HepG2 (cell line): ENCODE results near the gene PIP5K1A. TPM values are rescaled to one million over a fixed set of nuclear protein-coding genes. Genes with fewer than 3 reads are reported as not detected.

Experiments used
- ATAC-seq: fragments of 200-7000 bp; cut with Tn5 transposase; 3 replicates; pipeline ENCODE4 v1.9.1; 2020; ENCODE audit warnings: mild to moderate bottlenecking, moderate library complexity
- BruUV-seq: library from RNA; stranded (reverse); fragments of 400-500 nt; replicated peaks from 2 replicates; lab custom pipeline; 2021; lab: Mats Ljungman, UMichigan
- CTCF ChIA-PET: fragments of 300-600 bp; formaldehyde crosslinking; extraction: SDS; loops from one replicate; lab custom pipeline; 2021; ENCODE audit warnings: low total read pairs, inconsistent platforms, low intra/inter-chr PET ratio; lab: Yijun Ruan, JAX
- POLR2A ChIA-PET: fragments of 350-600 bp; sonication (Branson Sonifier 250); formaldehyde crosslinking; loops from one replicate; lab custom pipeline; 2020; ENCODE audit warnings: antibody characterized with exemption, inconsistent platforms; lab: Yijun Ruan, JAX
- DNase-seq: peaks from one replicate; pipeline ENCODE4 v3.0.0-alpha.2; 2015; ENCODE audit warnings: low spot score
- FAIRE-seq: peaks from 3 replicates; lab custom pipeline; 2011; peaks lifted over from hg19 to GRCh38; lab: Jason Lieb, UNC
- H2AFZ ChIP-seq: one replicate; pipeline ENCODE4 v1.6.1; 2011; ENCODE audit warnings: low read length, inconsistent platforms
- H3K27ac ChIP-seq: fragments of 300-600 bp; 3 replicates; pipeline ENCODE4 v1.8.0; 2011; ENCODE audit warnings: mixed run types, mild to moderate bottlenecking, mixed read lengths, low read length, inconsistent platforms; ENCODE audit not compliant: insufficient read depth; ENCODE audit errors: extremely low read length
- H3K27me3 ChIP-seq, 2 experiments: fragments of 200-600 bp in 1 of 2; 2 replicates in 1 of 2; 3 replicates in 1 of 2; pipeline versions ENCODE4 v1.6.0 to v1.8.0; 2011; ENCODE audit warnings: low read length in 2 of 2, mild to moderate bottlenecking in 2 of 2, moderate library complexity in 2 of 2, inconsistent platforms in 1 of 2; ENCODE audit not compliant: insufficient read depth in 2 of 2, control insufficient read depth in 1 of 2
- H3K36me3 ChIP-seq, 2 experiments: fragments of 200-600 bp in 1 of 2; replicated peaks in 1 of 2; 2 replicates in 1 of 2; 3 replicates in 1 of 2; pipeline versions ENCODE4 v1.5.1 to v1.8.0; 2011; ENCODE audit warnings: low read length in 2 of 2, inconsistent platforms in 1 of 2; ENCODE audit not compliant: insufficient read depth in 2 of 2, control insufficient read depth in 1 of 2
- H3K4me1 ChIP-seq: 2 replicates; pipeline ENCODE4 v1.5.1; 2012; ENCODE audit warnings: low read length, inconsistent platforms; ENCODE audit not compliant: insufficient read depth
- H3K4me2 ChIP-seq: 2 replicates; pipeline ENCODE4 v1.6.0; 2011; ENCODE audit warnings: low read depth, low read length, inconsistent platforms
- H3K4me3 ChIP-seq, 3 experiments: fragments of 200-600 bp in 1 of 3; sonication (generic), shearing (Covaris generic) in 1 of 3; replicated peaks in 1 of 3; 2 replicates each; pipeline ENCODE4 v1.5.1; 2011 to 2016; ENCODE audit warnings: low read length in 3 of 3, inconsistent platforms in 2 of 3, low read depth in 2 of 3, mild to moderate bottlenecking in 2 of 3, control low read depth in 1 of 3, mixed read lengths in 1 of 3; ENCODE audit not compliant: insufficient read depth in 1 of 3
- H3K79me2 ChIP-seq: one replicate; pipeline ENCODE4 v1.6.1; 2011; ENCODE audit warnings: low read length, inconsistent platforms; ENCODE audit not compliant: insufficient read depth
- H3K9ac ChIP-seq: 2 replicates; pipeline ENCODE4 v1.6.0; 2011; ENCODE audit warnings: mild to moderate bottlenecking, low read depth, low read length, inconsistent platforms; ENCODE audit not compliant: insufficient read depth
- H3K9me3 ChIP-seq: 2 replicates; pipeline ENCODE4 v1.5.1; 2012; ENCODE audit warnings: mild to moderate bottlenecking, low read length
- H4K20me1 ChIP-seq: 2 replicates; pipeline ENCODE4 v1.6.0; 2011; ENCODE audit warnings: inconsistent platforms, mild to moderate bottlenecking, low read length, moderate library complexity; ENCODE audit not compliant: insufficient read depth
- CREM ChIP-seq, 2 experiments: sonication (generic) in 1 of 2; formaldehyde crosslinking in 1 of 2; IDR thresholded peaks; 2 replicates each; pipeline versions ENCODE4 v1.4.0 to v1.6.1; 2016 to 2020; ENCODE audit warnings: antibody characterized with exemption in 1 of 2, mild to moderate bottlenecking in 1 of 2, missing genetic modification reagents in 1 of 2
- EZH2 ChIP-seq: conservative IDR thresholded peaks from 2 replicates; pipeline ENCODE4 v1.6.1; 2012; ENCODE audit warnings: mild to moderate bottlenecking, low read depth, low read length, moderate library complexity
- GTF3A ChIP-seq: sonication (generic); formaldehyde crosslinking; conservative IDR thresholded peaks from 2 replicates; pipeline ENCODE4 v1.4.0; 2020; ENCODE audit warnings: mild to moderate bottlenecking, missing genetic modification reagents
- HCFC1 ChIP-seq: fragments of 150-350 bp; IDR thresholded peaks from 2 replicates; pipeline ENCODE4 v1.6.1; 2014; ENCODE audit warnings: low read depth, low read length
- ISL2 ChIP-seq: sonication (generic); formaldehyde crosslinking; IDR thresholded peaks from 2 replicates; pipeline ENCODE4 v1.5.0; 2020; ENCODE audit warnings: missing genetic modification reagents
- MAFF ChIP-seq: IDR thresholded peaks from 2 replicates; pipeline ENCODE4 v1.6.1; 2011; ENCODE audit warnings: low read depth, low read length, improper control_type of control experiment
- MED1 ChIP-seq: sonication (generic); formaldehyde crosslinking; IDR thresholded peaks from 2 replicates; pipeline ENCODE4 v1.4.0; 2020; ENCODE audit warnings: missing genetic modification reagents
- MEF2D ChIP-seq: sonication (generic); formaldehyde crosslinking; IDR thresholded peaks from 2 replicates; pipeline ENCODE4 v1.5.1; 2020; ENCODE audit warnings: mild to moderate bottlenecking, missing genetic modification reagents
- RXRB ChIP-seq: IDR thresholded peaks from 2 replicates; pipeline ENCODE4 v1.6.1; 2016; ENCODE audit warnings: borderline replicate concordance, missing genetic modification reagents, missing compliant biosample characterization
- SSRP1 ChIP-seq: IDR thresholded peaks from 2 replicates; pipeline ENCODE4 v1.6.1; 2016; ENCODE audit warnings: control low read depth
- TBX3 ChIP-seq: fragments of 450-650 bp; IDR thresholded peaks from 2 replicates; pipeline ENCODE4 v1.6.1; 2017; ENCODE audit warnings: antibody characterized with exemption, mild to moderate bottlenecking, inconsistent platforms, borderline replicate concordance
- ZBTB10 ChIP-seq: sonication (generic); formaldehyde crosslinking; IDR thresholded peaks from 2 replicates; pipeline ENCODE4 v1.4.0; 2020; ENCODE audit warnings: missing genetic modification reagents, borderline replicate concordance
- ZBTB7A ChIP-seq: sonication (generic); formaldehyde crosslinking; IDR thresholded peaks from 2 replicates; pipeline ENCODE4 v1.8.0; 2022; ENCODE audit warnings: mild to moderate bottlenecking, missing genetic modification reagents
- ZKSCAN1 ChIP-seq: fragments of 150-350 bp; IDR thresholded peaks from 2 replicates; pipeline ENCODE4 v1.6.1; 2014; ENCODE audit warnings: low read length
- ZNF263 ChIP-seq: sonication (generic); formaldehyde crosslinking; IDR thresholded peaks from 2 replicates; pipeline ENCODE4 v1.4.0; 2020; ENCODE audit warnings: missing genetic modification reagents
- ZNF879 ChIP-seq: sonication (generic); formaldehyde crosslinking; IDR thresholded peaks from 2 replicates; pipeline ENCODE4 v1.8.1; 2023; ENCODE audit warnings: missing genetic modification reagents
- WGBS: methylation state at CpG from one replicate; pipeline ENCODE4 v1.1.6; 2017; ENCODE audit warnings: low lambda C conversion rate; 5-methylcytosine and 5-hydroxymethylcytosine counted together
- in situ Hi-C: cut with HindIII; loops from 2 replicates; pipeline ENCODE4 v1.10.0; 2017; ENCODE audit warnings: low pct_unique_long_range_greater_than_20kb; ENCODE audit not compliant: extremely low pct_ligation_motif_present
- intact Hi-C: fragments of 100-400 bp; cut with micrococcal nuclease; formaldehyde crosslinking; loops from one replicate; pipeline ENCODE4 v1.10.0; 2022; ENCODE audit not compliant: unreplicated experiment
- polyA plus RNA-seq, 8 experiments: library from polyadenylated mRNA; depleted of rRNA in 3 of 8; stranded (reverse) in 7 of 8; unstranded in 1 of 8; fragments of >200 nt; fragmentation: Illumina TruSeq in 4 of 8; extraction: Trizol in 4 of 8; gene quantifications; 2 replicates each; pipeline versions ENCODE4 v1.2.1 to v1.2.3, GENCODE V29; 2011 to 2016; ENCODE audit warnings: low read depth in 4 of 8, missing spikeins in 1 of 8, mixed read lengths in 1 of 8; ENCODE audit not compliant: insufficient read depth in 1 of 8
- total RNA-seq, 5 experiments: library from RNA; depleted of rRNA; stranded (reverse); fragments of >200 nt; fragmentation: Illumina TruSeq; extraction: Trizol; gene quantifications; 2 replicates each; pipeline ENCODE4 v1.2.3, GENCODE V29; 2016; ENCODE audit warnings: low read depth in 1 of 5

Gene PIP5K1A
- total and polyA plus RNA-seq, 2 of the 13 experiments (the other 11 are each of a cell fraction or from before 2014, with no cell fraction given), result 45.3 to 65.1 TPM

GRCh38 chr1:151175041-151175741, 23.2 kb upstream of the PIP5K1A start:
- intact Hi-C loops, result no loop called here
- Histone ChIP-seq H3K4me1 (no peaks in the 10 kb centered on the region), H3K9ac (no peak overlapping the region), H2AFZ (no peak overlapping the region), H4K20me1 (no peaks in the 10 kb centered on the region), H3K27ac (no peak overlapping the region), H3K27me3 (no peaks in the 10 kb centered on the region), H3K4me3 (no peak overlapping the region), H3K9me3 (no peaks in the 10 kb centered on the region), H3K36me3 (peaks cover 6 to 37% of the 10 kb centered on the region in 2 experiments), H3K79me2 (no peaks in the 10 kb centered on the region), H3K4me2 (no peak overlapping the region)
- in situ Hi-C loops, result no loop called here
- 97% methylated on average over 6 of the region's 6 CpGs for WGBS
- CTCF ChIA-PET, result no interaction called here
- FAIRE-seq (no peak), DNase-seq (no peak), ATAC-seq (no peak)
- BruUV-seq, result no TSS peak
- no peak for TF ChIP-seq TBX3
- no peak for TF ChIP-seq CREM (IDR thresholded peaks at IDR 0.05)
- TF ChIP-seq CREM (CRISPR knock-in tag; IDR thresholded peaks at IDR 0.05), result no peak
- no peak for TF ChIP-seq EZH2
- TF ChIP-seq ZBTB10 (CRISPR knock-in tag), result no peak
- no peak for TF ChIP-seq ZKSCAN1
- TF ChIP-seq MAFF, result no peak
- TF ChIP-seq ZNF879 (CRISPR knock-in tag), result no peak
- no peak for TF ChIP-seq ZBTB7A (CRISPR knock-in tag)
- TF ChIP-seq MEF2D (CRISPR knock-in tag), result no peak
- no peak for TF ChIP-seq RXRB (CRISPR knock-in tag)
- no peak for TF ChIP-seq HCFC1
- TF ChIP-seq GTF3A (CRISPR knock-in tag), result no peak
- no peak for TF ChIP-seq ISL2 (CRISPR knock-in tag)
- no peak for TF ChIP-seq ZNF263
- TF ChIP-seq SSRP1 (CRISPR knock-in tag), result no peak
- TF ChIP-seq MED1 (CRISPR knock-in tag), result no peak
- POLR2A ChIA-PET, result no interaction called here
